Right ventricle myocardium superior (tissue), 1 donor: ENCODE results near the gene TBKBP1. TPM values are rescaled to one million over a fixed set of nuclear protein-coding genes. Genes with fewer than 3 reads are reported as not detected.
A peak's percentile ranks its signal among the peaks of the same experiment; 100 is the strongest.

ENCODE experiments used
- ATAC-seq: fragments of 200-7000 bp; cut with Tn5 transposase; one replicate; pipeline ENCODE4 v1.9.1; 2020; ENCODE audit warnings: mild to moderate bottlenecking; ENCODE audit not compliant: poor library complexity
- DNase-seq: peaks from one replicate; pipeline ENCODE4 v3.0.0-alpha.2; 2020
- intact Hi-C: fragments of 100-400 bp; cut with DNase I; formaldehyde crosslinking; loops from one replicate; pipeline ENCODE4 v1.11.2; 2022
- long read RNA-seq: library from polyadenylated mRNA; unstranded; transcript quantifications from one replicate; pipeline ENCODE4 v2.0.0, GENCODE V29; 2021
- total RNA-seq: library from RNA; stranded (reverse); fragmentation: NEBNext Ultra II Directional; extraction: Animal tissue kit (Norgen Biotek cat#: 25700); gene quantifications from one replicate; pipeline ENCODE4 v1.2.1, GENCODE V29; 2021
- donor health status: DM: no; HTN: yes; CAD: no; lungs with severe emphysema.

Gene TBKBP1, protein sequence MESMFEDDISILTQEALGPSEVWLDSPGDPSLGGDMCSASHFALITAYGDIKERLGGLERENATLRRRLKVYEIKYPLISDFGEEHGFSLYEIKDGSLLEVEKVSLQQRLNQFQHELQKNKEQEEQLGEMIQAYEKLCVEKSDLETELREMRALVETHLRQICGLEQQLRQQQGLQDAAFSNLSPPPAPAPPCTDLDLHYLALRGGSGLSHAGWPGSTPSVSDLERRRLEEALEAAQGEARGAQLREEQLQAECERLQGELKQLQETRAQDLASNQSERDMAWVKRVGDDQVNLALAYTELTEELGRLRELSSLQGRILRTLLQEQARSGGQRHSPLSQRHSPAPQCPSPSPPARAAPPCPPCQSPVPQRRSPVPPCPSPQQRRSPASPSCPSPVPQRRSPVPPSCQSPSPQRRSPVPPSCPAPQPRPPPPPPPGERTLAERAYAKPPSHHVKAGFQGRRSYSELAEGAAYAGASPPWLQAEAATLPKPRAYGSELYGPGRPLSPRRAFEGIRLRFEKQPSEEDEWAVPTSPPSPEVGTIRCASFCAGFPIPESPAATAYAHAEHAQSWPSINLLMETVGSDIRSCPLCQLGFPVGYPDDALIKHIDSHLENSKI
- total RNA-seq: 16.3 TPM
- long read RNA-seq, partial matches to known transcripts: 20 of 30 reads
- long read RNA-seq, other reads (novel, unspliced or antisense): 10 of 30 reads

DNA sequence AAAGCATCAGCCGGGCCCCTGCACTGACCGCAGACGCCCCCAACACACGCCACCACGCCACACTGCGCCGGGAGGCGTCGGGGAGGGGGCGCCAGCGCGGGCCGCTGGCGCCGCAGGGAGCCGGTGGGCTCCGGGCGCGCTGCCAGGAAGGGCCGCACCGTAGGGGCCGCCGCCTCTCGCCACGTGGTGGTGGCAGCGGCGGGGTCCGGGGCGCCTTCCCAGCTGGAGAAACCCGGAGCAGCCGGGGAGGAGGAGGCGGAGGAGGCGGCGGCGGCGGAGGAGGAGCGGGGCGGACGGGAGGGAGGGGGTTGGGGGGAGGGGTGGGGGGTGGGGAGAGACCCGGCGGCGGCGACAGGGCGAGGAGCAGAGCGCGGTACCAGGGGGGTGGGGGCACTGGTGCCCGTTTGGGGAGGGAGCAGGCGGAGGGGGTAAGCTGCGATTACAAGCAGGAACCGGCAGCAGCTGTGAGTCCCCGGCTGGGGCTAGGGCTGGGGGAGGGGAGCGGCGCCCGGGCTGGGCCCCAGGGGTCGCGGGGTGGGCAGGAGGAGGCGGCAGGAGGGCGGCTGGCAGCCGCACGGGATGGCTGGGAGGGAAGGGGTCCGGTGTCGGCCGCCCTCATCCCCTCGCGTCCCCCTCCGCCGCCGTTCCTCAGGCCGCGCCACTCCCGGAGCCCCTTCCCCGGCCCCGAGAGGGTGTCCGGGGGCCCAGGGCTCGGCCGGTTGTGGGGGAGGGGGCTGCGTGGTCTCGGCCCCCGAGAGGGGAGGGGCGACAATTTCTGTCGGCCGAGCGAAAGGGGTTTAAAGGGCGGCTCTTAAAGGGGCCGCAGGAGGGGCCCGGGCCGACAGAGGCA is at the start of gene TBKBP1:
Gene TBKBP1, plus strand, starts transcription at position 431 of the 850 bp plus-strand sequence. CDS start 1,952 bp downstream, outside the sequence.
- DNase-seq (peak; percentile 57), ATAC-seq (peak; percentile 50)
- intact Hi-C loops: no loop called here

DNA sequence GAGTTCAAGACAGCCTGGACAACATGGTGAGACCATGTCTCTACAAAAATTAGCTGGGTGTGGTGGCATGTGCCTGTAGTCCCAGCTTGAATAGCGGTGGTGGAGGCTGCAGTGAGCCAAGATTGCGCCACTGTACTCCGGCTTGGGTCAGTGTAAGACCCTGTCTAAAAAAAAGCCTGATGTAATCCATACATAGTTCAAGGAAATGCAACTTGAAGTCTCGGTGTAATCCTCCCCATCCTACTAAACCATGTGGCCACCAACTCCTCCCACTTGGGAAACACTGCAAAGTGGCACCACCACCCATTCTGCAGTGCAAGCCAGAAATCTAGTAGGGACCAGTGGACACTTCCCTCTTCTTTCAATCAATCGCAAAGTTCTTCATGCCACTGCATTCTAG is 49.6 kb upstream of the TBKBP1 start:
- no peak for ATAC-seq
- DNase-seq: no peak
- intact Hi-C loops: no loop called here

DNA sequence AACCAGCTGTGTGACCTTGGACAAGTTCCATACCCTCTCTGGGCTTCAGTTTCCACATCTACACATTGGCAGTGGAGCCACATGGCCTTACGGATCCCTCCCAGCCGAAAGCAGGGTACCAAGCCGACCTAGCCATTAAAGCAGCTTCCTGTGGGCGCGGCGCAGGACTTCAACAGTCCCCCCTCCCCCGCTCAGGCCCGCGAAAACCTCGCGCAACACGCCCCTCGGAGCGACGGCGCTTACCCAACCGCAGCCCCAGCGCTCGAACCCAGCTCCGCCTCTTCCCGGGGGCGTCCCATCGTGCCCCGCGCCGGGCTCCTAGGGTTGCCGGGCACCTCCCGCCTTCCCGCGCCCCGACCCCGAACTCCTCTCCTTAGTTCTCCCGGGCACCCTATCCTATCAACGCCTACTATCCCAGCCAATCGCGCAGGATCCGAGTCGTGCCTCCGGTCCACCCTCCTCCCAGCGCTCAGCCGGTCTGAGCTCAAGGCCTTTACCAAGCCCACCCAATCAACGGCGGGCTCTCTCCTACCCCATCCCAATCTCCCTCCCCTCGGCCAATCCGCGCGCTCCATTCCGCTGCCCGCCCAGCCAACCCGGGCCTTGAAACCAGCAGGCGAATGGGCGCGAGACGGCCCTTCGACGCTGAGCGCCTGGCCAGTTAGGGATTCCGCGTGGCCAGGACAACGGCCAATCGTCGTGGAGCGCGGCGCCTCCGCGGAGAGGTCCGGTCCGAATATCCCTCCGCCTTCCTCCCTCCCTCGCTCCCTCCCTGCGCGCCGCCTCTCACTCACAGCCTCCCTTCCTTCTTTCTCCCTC is 44.6 kb upstream of the TBKBP1 start, which contains the start of gene KPNB1:
Gene KPNB1, plus strand, starts transcription at position 767 of the 819 bp plus-strand sequence. CDS start 326 bp downstream, outside the sequence.
- ATAC-seq (peak; percentile 90), DNase-seq (peak; percentile 99)
- intact Hi-C loops: no loop called here

DNA sequence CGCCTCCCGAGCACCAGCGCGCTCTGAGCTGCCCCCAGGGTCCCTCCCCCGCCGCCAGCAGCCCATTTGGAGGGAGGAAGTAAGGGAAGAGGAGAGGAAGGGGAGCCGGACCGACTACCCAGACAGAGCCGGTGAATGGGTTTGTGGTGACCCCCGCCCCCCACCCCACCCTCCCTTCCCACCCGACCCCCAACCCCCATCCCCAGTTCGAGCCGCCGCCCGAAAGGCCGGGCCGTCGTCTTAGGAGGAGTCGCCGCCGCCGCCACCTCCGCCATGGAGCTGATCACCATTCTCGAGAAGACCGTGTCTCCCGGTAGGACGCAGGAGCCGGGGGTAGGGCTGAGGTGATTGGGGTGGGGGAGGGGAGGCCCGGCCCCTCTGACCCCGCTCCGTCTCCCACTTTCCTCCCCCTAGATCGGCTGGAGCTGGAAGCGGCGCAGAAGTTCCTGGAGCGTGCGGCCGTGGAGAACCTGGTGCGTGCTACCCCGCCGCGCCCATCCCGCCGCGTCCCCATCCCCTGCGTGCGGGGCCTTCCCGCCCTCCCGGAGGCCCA is 43.9 kb upstream of the TBKBP1 start:
- intact Hi-C loops: no loop called here
- DNase-seq (no peak), ATAC-seq (peak; percentile 39)

DNA sequence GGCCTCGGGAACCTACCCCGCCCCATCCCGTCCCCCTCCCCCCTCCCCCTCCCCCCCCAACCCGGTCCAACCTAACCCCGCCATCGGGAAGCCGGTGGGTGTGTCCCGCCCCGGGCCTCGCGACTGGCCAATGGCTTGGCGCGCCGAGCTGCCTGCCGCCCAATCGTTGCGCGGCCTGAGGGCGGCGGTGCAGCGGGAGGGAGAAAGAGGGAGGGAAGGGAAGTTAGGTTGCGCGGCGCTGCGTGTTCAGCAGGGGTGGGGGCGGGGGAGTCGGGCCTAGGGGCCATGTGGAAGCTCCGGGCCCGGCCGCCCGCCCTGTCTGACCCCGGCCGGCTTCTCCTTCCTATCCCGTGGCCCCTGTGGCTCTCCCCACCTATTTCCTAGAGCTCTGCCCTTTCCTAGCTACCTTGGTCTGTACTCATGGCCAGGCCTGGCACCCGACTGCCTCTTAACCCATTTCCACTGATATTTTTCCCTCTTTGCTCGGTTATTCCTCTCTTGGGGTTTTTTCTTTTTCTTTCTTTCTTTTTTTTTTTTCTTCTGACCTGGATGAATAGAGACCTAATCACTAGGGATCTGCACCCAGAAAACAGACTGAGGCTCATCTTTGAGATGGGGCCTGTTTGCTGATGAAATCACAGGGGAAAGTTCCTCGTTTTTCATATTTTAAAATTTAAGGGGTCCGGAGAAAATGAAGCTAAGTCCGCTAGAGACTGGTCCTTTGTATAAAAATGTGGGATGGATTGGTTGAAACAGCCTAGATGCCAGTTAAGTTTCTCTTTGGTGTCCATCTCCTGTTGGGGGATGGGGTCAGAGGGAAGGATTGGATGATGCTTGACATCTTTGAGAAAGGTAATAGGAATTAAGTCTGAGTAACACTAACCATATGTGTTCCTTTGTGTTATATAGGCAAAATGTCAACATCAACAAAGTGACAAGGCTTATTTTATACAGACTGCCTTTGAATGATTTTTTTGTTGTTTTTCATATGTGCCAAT is 43.1 kb upstream of the TBKBP1 start:
- intact Hi-C loops: no loop called here
- DNase-seq (peak; percentile 97), ATAC-seq (peak; percentile 77)

DNA sequence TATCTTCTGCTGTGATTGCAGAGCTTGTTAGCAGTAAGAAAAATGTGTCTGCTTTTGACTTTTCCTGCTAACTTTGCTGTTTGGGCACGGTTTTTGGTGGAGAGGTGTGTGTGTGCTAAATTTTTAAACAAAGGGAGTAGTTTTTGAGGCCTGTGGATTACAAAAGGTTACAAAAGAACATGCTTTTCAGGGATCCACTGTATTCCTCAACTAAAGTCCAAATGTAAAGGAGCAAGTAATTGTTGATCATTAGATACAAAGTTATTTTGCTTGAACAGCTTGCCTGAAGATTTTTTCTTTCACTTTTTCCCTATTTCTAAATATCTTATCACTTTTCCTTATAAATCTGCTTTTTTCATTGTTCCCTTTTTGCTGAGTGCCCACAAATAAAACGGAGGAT is 42.3 kb upstream of the TBKBP1 start:
- DNase-seq (no peak), ATAC-seq (no peak)
- intact Hi-C loops: no loop called here

DNA sequence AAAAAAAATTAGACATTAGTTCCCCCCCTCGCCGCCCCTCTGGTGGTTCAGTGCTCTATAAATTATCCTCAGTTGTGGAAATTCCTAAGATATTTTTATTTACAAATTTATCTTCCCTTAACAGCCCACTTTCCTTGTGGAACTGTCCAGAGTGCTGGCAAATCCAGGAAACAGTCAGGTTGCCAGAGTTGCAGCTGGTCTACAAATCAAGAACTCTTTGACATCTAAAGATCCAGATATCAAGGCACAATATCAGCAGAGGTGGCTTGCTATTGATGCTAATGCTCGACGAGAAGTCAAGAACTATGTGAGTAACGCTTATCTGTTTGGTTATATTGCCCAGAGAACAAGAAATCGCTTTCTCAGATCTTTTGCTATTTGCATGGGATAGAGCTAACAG is 41.4 kb upstream of the TBKBP1 start:
- DNase-seq: no peak
- intact Hi-C loops: no loop called here

DNA sequence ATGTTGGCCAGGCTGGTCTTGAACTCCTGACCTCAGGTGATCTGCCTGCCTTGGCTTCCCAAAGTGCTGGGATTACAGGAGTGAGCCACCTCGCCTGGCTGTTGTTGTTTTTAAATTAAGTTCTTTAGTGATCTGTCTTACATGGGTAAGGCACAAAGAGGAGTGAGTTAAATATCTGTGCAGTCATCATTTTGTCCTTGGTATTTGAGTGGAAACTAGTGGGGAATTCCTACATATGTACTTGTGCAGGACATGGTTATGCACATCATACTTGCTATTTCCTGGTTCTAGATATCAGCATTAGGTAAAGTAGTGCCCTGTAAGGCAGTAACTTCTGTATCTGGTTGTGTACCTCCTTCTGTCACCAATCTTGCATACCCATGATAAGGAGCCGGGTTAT is 40.5 kb upstream of the TBKBP1 start:
- DNase-seq (no peak), ATAC-seq (no peak)
- intact Hi-C loops: no loop called here

More for the DNA sequence above, 41.4 kb upstream of the TBKBP1 start:
- ATAC-seq: no peak

DNA sequence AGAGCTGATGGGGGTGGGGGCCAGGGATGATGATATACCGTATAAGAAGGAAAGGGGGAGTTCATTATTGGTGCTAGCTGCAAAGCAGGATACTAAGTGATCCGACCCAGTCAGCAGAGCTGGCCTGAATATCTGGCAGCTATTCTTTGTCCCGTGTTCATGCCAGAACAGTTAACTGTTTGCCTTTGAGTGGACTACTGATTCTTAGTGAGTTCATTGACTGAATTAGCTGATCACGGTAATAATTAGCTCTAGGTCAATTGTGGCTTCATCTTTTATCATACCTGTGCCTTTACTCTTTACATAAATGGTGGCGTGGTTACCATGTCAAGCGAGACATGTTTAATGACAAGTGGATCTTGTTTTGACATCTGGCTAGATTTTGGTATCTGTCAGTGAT is 39.0 kb upstream of the TBKBP1 start:
- no peak for DNase-seq
- ATAC-seq: no peak
- intact Hi-C loops: no loop called here

DNA sequence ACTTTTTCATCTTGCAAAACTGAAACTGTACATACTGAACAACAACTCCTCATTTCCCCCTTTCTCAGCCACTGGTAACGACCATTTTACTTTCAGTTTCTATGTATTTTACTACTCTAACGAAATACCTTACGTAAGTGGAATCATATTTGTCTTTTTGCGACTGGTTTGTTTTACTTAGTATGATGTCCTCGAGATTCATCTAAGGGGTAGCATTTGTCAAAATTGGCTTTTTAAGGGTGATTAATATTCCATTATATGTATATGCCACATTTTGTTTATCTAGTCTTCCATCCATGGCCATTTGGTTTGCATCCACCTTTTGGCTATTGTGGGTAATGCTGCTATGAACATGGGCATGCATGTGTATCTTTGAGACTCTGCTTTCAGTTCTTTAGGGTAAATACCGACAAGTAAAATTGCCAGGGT is 33.9 kb upstream of the TBKBP1 start:
- ATAC-seq (no peak), DNase-seq (no peak)
- intact Hi-C loops: no loop called here

DNA sequence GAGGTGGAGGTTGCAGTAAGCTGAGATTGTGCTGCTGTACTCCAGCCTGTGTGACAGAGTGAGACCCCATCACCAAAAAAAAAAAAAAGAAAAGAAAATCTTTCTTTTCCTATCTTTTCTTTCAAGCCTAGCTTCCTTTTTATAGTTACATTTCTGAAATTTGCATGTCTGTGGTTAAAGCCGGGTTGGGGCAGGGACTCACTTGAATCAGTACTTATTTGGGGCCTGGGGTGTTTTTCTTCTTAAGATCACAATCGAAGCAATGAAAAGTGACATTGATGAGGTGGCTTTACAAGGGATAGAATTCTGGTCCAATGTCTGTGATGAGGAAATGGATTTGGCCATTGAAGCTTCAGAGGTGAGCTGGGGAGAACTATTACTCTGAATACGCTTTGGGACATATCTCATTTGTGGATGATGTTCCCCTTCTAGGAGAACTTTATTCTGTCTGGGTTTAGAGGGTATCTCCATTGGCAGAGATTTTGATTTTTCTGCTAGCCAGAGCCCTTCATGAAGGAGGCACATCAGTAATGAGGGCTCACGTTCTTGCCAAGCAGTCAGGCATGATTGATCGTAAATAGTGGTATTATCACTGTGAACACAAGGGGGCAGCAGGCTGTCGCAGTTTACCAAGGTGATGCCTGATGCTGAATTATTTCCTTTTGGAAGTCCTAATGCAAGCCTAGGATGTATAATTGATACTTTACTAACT is 29.9 kb upstream of the TBKBP1 start:
- intact Hi-C loops: no loop called here
- DNase-seq (no peak), ATAC-seq (peak; percentile 81)

DNA sequence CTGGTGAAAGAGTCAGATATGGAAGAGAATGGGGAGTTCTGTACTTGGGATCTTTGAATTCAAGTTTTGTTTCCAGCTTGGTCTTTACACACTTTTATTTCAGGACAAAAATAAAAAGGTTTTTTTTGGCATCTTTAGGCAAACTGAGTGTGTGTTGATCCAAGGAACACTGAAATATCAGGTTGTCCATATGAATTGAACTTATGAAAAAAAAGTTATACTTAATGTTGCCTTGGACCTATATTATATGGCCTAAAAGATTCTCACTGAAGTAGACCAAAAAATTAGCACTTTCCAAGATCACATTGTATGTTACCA is 29.4 kb upstream of the TBKBP1 start:
- no peak for DNase-seq
- no peak for ATAC-seq
- intact Hi-C loops: no loop called here

DNA sequence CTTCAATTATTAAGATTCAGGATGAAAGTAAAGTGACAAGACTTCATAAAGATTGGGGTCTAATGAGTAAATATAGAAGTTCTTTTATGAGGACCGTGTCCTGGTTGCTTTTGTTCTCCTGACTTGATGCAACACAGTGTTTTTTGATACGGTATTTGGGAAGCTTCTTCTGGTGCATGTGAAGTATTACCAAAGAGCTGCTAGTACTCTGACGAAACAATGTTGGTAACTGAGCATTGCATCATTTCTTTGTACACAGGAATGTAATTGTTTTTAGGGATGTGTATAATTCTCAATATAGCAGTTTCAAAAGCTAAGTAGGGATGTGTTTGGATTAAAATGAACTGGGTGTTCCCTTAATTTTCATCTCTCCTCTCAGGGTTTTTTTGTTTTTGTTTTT is 28.3 kb upstream of the TBKBP1 start:
- DNase-seq: no peak
- no peak for ATAC-seq
- intact Hi-C loops: no loop called here

DNA sequence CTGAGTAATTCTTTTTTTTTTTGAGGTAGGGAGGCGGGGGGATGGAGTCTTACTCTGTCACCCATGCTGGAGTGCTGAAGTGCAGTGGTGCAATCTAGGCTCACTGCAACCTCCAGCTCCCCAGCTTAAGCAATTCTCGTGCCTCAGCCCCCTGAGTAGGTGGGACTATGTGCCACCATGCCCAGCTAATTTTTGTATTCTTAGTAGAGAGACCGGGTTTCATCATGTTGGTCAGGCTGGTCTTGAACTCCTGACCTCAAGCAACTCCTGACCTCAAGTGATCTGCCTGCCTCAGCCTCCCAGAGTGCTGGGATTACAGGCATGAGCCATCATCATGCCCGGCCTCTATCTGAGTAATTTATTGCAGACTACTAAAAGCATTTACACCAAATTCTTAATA is 24.9 kb upstream of the TBKBP1 start:
- DNase-seq (no peak), ATAC-seq (no peak)
- intact Hi-C loops: no loop called here

DNA sequence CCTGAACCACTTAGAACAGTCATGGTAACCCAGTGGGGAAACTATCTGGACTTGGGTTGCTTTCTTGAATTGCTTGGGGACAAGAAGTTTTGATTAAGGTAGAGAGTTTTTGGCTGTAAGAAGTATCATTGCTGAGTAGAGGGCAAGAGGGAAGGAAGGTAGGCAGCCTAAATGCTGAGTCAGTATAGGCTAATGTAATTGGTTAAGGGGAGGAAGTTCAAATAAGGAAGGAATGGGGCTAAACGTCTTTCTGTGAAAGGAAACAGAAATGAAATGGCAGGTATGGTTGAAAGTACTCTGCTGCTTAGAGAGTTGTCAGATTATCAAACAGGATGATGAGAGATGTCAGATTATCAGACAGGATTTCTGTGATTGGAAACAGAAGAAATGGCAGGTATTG is 23.9 kb upstream of the TBKBP1 start:
- DNase-seq: no peak
- no peak for ATAC-seq
- intact Hi-C loops: no loop called here

DNA sequence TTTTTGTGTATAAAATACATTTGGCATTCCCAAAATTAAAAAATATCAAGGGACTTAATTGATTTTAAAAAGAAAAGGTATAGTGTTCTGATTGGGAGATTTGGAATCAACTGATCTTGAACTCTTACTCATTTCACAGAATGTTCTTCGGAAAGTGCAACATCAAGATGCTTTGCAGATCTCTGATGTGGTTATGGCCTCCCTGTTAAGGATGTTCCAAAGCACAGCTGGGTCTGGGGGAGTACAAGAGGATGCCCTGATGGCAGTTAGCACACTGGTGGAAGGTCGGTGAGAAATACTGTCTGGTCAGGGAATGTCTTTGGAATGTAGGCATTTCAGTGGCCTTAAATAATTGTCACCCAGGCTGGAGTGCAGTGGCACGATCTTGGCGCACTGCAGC is 19.5 kb upstream of the TBKBP1 start:
- intact Hi-C loops: no loop called here
- ATAC-seq: no peak
- DNase-seq: no peak
